Vagina (tissue), 2 donors: ENCODE results near the gene EDNRB.

ENCODE experiments used
- POLR2A ChIP-seq, 2 donors: fragments of 450-650 bp; IDR thresholded peaks; one replicate each; pipeline ENCODE4 v1.6.1; 2017; ENCODE audit warnings: antibody characterized with exemption in 2 of 2, mild to moderate bottlenecking in 2 of 2, moderate library complexity in 2 of 2
- POLR2AphosphoS5 ChIP-seq, 2 donors: sonication (generic); formaldehyde crosslinking; IDR thresholded peaks; one replicate each; pipeline ENCODE4 v1.9.0; 2017; ENCODE audit warnings: antibody characterized with exemption in 2 of 2, mild to moderate bottlenecking in 2 of 2, low read depth in 1 of 2; ENCODE audit not compliant: insufficient read depth in 1 of 2
- TF ChIP-seq, protein P1 (sequence below), 3 experiments: fragments of 450-650 bp in 2 of 3; fragments of 200-600 bp in 1 of 3; sonication (generic) in 1 of 3; IDR thresholded peaks; one replicate each; pipeline ENCODE4 v1.5.1; 2017 to 2019; ENCODE audit warnings: antibody characterized with exemption in 3 of 3, mild to moderate bottlenecking in 2 of 3, moderate library complexity in 2 of 3

GRCh38 chr13:77904031-77904430, 14.6 kb downstream of the EDNRB start:
- TF ChIP-seq, protein P1, sequence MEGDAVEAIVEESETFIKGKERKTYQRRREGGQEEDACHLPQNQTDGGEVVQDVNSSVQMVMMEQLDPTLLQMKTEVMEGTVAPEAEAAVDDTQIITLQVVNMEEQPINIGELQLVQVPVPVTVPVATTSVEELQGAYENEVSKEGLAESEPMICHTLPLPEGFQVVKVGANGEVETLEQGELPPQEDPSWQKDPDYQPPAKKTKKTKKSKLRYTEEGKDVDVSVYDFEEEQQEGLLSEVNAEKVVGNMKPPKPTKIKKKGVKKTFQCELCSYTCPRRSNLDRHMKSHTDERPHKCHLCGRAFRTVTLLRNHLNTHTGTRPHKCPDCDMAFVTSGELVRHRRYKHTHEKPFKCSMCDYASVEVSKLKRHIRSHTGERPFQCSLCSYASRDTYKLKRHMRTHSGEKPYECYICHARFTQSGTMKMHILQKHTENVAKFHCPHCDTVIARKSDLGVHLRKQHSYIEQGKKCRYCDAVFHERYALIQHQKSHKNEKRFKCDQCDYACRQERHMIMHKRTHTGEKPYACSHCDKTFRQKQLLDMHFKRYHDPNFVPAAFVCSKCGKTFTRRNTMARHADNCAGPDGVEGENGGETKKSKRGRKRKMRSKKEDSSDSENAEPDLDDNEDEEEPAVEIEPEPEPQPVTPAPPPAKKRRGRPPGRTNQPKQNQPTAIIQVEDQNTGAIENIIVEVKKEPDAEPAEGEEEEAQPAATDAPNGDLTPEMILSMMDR (IDR thresholded peaks at IDR 0.05) = no peak
- no peak for TF ChIP-seq POLR2A (IDR thresholded peaks at IDR 0.05)
- no peak for TF ChIP-seq POLR2AphosphoS5 (IDR thresholded peaks at IDR 0.05; ENCODE audit: insufficient read depth in 1 of 2, low read depth in 1 of 2)
